Measurements from ENCODE around the gene TF.
"Not testable (repeated sequence)": the region's sequence is repeated elsewhere in the genome, so short reads cannot be mapped to it uniquely, and the experiment has no call there.

TF gene

DNA sequence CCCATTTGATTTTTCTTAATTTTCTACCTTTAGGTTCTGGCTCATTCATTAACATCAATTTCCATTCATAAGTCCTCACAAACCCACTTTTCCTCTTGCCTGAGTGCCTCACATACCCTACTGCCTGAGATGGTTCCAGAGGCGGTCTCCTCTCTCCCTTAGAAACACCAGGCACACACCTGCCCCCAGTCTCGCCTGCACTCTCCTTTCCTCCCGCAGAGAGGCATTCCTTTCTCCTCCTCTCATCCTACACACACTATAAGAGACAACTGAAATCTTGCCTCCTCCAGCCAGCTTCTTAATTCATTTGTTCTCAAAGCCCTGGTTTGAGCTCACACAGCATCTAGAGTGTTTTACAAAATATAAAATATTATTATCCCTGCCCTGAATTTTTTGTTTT lies 27.5 kb downstream of the TF start:
- TF ChIP-seq, protein P1, sequence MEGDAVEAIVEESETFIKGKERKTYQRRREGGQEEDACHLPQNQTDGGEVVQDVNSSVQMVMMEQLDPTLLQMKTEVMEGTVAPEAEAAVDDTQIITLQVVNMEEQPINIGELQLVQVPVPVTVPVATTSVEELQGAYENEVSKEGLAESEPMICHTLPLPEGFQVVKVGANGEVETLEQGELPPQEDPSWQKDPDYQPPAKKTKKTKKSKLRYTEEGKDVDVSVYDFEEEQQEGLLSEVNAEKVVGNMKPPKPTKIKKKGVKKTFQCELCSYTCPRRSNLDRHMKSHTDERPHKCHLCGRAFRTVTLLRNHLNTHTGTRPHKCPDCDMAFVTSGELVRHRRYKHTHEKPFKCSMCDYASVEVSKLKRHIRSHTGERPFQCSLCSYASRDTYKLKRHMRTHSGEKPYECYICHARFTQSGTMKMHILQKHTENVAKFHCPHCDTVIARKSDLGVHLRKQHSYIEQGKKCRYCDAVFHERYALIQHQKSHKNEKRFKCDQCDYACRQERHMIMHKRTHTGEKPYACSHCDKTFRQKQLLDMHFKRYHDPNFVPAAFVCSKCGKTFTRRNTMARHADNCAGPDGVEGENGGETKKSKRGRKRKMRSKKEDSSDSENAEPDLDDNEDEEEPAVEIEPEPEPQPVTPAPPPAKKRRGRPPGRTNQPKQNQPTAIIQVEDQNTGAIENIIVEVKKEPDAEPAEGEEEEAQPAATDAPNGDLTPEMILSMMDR (IDR thresholded peaks at IDR 0.05; ENCODE audit: low read depth, low read length), result no peak
- H3K4me3 ChIP-seq (ENCODE audit: low read depth, low read length), result no peak overlapping the region

- H3K4me3 ChIP-seq (ENCODE audit: low read depth, low read length), result no peak overlapping the region
- TF ChIP-seq, protein P1 (IDR thresholded peaks at IDR 0.05; ENCODE audit: low read depth, low read length), result no peak
These were observed 29.1 kb downstream of the TF start for GRCh38 chr3:133775309-133775708.

GRCh38 chr3:133775835-133776234 lies 29.6 kb downstream of the TF start:
- TF ChIP-seq, protein P1 (IDR thresholded peaks at IDR 0.05; ENCODE audit: low read depth, low read length), result no peak
- no peak overlapping the region for H3K4me3 ChIP-seq (ENCODE audit: low read depth, low read length)

DNA sequence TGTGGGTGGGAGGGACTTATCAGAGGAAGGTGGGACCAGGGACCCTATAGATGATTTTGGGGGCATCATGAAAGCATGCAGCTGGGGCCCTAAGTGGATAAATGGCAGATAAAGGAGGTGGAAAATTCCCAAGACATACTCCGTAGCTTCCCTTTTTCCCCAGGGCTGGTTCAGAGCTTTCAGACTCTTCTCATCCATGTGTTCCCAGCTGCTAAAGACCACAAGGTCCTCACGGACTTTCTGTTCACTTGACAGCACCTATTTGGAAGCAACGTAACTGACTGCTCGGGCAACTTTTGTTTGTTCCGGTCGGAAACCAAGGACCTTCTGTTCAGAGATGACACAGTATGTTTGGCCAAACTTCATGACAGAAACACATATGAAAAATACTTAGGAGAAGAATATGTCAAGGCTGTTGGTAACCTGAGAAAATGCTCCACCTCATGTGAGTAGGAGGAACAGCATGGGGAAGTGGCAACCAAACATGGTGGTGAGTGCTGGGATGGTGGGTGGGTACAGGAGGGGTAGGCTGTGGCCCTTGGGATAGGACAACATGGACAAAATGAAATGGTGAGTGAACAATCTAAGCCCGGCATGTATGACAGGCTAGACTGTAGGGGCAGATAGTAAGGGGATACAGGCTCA lies 30.7 kb downstream of the TF start:
- TF ChIP-seq, protein P1 (IDR thresholded peaks at IDR 0.05; ENCODE audit: low read depth, low read length), result no peak
- H3K4me3 ChIP-seq (ENCODE audit: low read depth, low read length), result no peak overlapping the region

GRCh38 chr3:133777807-133778568 lies 31.8 kb downstream of the TF start:
- H3K4me3 ChIP-seq (ENCODE audit: low read depth, low read length), result no peak overlapping the region

DNA sequence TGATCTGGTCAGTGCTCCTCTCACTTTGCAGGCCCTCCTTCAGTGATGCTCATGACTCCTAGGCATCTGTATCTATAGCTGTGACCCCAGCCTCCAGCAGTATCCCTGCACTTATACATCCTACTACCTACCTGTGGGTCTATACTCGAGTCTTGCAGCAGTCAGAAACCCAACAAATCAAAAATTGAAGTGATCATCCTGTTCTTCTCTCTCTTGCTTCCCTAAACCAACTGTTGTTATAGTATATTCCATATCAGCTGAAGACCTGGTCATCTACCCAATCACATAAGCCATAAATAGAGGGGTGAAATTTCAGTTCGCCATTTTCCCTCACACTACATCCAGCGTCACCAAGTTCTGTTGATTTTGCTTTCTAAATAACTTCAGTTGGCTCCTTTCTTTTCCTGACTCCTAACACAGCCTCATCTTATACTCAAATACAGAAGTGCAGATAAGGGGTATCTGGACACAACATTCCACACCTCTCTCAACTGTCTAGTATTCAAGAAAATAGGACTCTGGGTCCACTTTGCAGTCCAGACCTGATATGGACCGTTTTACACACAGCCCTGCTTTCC lies 33.5 kb downstream of the TF start:
- H3K4me3 ChIP-seq (ENCODE audit: low read depth, low read length), result no peak overlapping the region
- TF ChIP-seq, protein P1 (IDR thresholded peaks at IDR 0.05; ENCODE audit: low read depth, low read length), result no peak

More at GRCh38 chr3:133777807-133778568, 31.8 kb downstream of the TF start:
- TF ChIP-seq, protein P1 (IDR thresholded peaks at IDR 0.05; ENCODE audit: low read depth, low read length), result no peak

DNA sequence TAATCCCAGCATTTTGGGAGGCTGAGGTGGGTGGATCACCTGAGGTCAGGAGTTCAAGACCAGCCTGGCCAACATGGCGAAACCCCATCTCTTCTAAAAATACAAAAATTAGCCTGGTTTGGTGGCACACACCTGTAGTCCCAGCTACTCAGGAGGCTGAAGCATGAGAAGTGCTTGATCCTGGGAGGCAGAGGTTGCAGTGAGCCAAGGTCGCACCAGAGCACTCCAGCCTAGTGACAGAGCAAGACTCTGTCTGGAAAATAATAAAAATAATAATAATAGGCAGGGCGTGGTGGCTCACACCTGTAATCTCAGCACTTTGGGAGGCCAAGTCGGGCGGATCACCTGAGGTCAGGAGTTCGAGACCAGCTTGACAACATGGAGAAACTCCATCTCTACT lies 34.6 kb downstream of the TF start:
- H3K4me3 ChIP-seq (ENCODE audit: low read depth, low read length), result not testable (repeated sequence)

Measured in WI38 (cell line).